IMR-90 (cell line): ENCODE data around the gene CD99L2. TPM values are rescaled to one million over a fixed set of nuclear protein-coding genes. Genes with fewer than 3 reads are reported as not detected.

Experiments used
- ATAC-seq: fragments of 200-7000 bp; cut with Tn5 transposase; 2 replicates; pipeline ENCODE4 v1.9.1; 2020; ENCODE audit warnings: low read depth, mild to moderate bottlenecking, moderate library complexity
- BruUV-seq: library from RNA; stranded (reverse); fragments of 400-500 nt; replicated peaks from 2 replicates; lab custom pipeline; 2021; lab: Mats Ljungman, UMichigan
- CTCF ChIA-PET: fragments of 300-600 bp; formaldehyde crosslinking; extraction: SDS; loops from one replicate; lab custom pipeline; 2021; ENCODE audit warnings: antibody characterized with exemption; lab: Yijun Ruan, JAX
- POLR2A ChIA-PET: fragments of 300-600 bp; sonication (Branson Sonifier 250); formaldehyde crosslinking; loops from one replicate; lab custom pipeline; 2022; ENCODE audit warnings: antibody characterized with exemption; ENCODE audit not compliant: unreplicated experiment; lab: Charles Lee
- DNase-seq: peaks from one replicate; pipeline ENCODE4 v3.0.0; 2013
- H2AFZ ChIP-seq: replicated peaks from 2 replicates; pipeline ENCODE3; 2013; ENCODE audit warnings: low read length, mild to moderate bottlenecking; ENCODE audit not compliant: poor library complexity
- H2AK5ac ChIP-seq: 2 replicates; pipeline ENCODE4 v1.6.1; 2013; ENCODE audit warnings: low read depth, low read length, inconsistent platforms
- H2AK9ac ChIP-seq: replicated peaks from 2 replicates; pipeline ENCODE3; 2013; ENCODE audit warnings: mild to moderate bottlenecking, low read depth, low read length, moderate library complexity; ENCODE audit not compliant: poor library complexity
- H2BK120ac ChIP-seq: 2 replicates; pipeline ENCODE4 v1.6.1; 2013; ENCODE audit warnings: low read depth, low read length, inconsistent platforms
- H2BK15ac ChIP-seq: 3 replicates; pipeline ENCODE4 v1.6.1; 2013; ENCODE audit warnings: low read depth, low read length, inconsistent platforms
- H2BK20ac ChIP-seq: 2 replicates; pipeline ENCODE4 v1.6.1; 2013; ENCODE audit warnings: low read depth, mild to moderate bottlenecking, inconsistent platforms, low read length, moderate library complexity
- H2BK5ac ChIP-seq: 2 replicates; pipeline ENCODE4 v1.6.1; 2013; ENCODE audit warnings: mild to moderate bottlenecking, low read depth, low read length, inconsistent platforms; ENCODE audit not compliant: poor library complexity, severe bottlenecking
- H3K14ac ChIP-seq: replicated peaks from 2 replicates; pipeline ENCODE4 v1.6.1; 2013; ENCODE audit warnings: low read depth, low read length, inconsistent platforms
- H3K18ac ChIP-seq: 2 replicates; pipeline ENCODE4 v1.6.1; 2013; ENCODE audit warnings: low read depth, low read length, control low read depth
- H3K23ac ChIP-seq: 2 replicates; pipeline ENCODE4 v1.6.1; 2013; ENCODE audit warnings: low read depth, low read length, inconsistent platforms
- H3K27ac ChIP-seq: 2 replicates; pipeline ENCODE4 v1.5.1; 2013; ENCODE audit warnings: mild to moderate bottlenecking, control low read depth, low read length; ENCODE audit not compliant: insufficient read depth
- H3K27me3 ChIP-seq: 2 replicates; pipeline ENCODE4 v1.6.1; 2013; ENCODE audit warnings: low read length; ENCODE audit not compliant: control insufficient read depth, insufficient read depth
- H3K36me3 ChIP-seq: 2 replicates; pipeline ENCODE4 v1.6.1; 2013; ENCODE audit warnings: low read length, mixed read lengths; ENCODE audit not compliant: control insufficient read depth, insufficient read depth
- H3K4ac ChIP-seq: 2 replicates; pipeline ENCODE4 v1.6.1; 2013; ENCODE audit warnings: low read depth, low read length, inconsistent platforms
- H3K4me1 ChIP-seq: 2 replicates; pipeline ENCODE4 v1.6.1; 2013; ENCODE audit warnings: low read length, mixed read lengths; ENCODE audit not compliant: control insufficient read depth, insufficient read depth
- H3K4me2 ChIP-seq: 2 replicates; pipeline ENCODE4 v1.6.1; 2013; ENCODE audit warnings: low read depth, mild to moderate bottlenecking, control low read depth, low read length, moderate library complexity
- H3K4me3 ChIP-seq: 2 replicates; pipeline ENCODE4 v1.5.1; 2013; ENCODE audit warnings: low read depth, mild to moderate bottlenecking, control low read depth, low read length, moderate library complexity; ENCODE audit not compliant: insufficient read depth
- H3K56ac ChIP-seq: 2 replicates; pipeline ENCODE4 v1.6.1; 2013; ENCODE audit warnings: low read length, inconsistent platforms; ENCODE audit not compliant: insufficient read depth; ENCODE audit errors: extremely low read depth
- H3K79me1 ChIP-seq, 2 experiments: 2 replicates each; pipeline ENCODE4 v1.6.1; 2013; ENCODE audit warnings: low read length in 2 of 2, inconsistent platforms in 1 of 2, low read depth in 1 of 2
- H3K9ac ChIP-seq: 2 replicates; pipeline ENCODE4 v1.6.1; 2013; ENCODE audit warnings: low read depth, low read length, control low read depth
- H3K9me1 ChIP-seq: 2 replicates; pipeline ENCODE4 v1.6.1; 2013; ENCODE audit warnings: low read length, inconsistent platforms; ENCODE audit not compliant: insufficient read depth
- H3K9me3 ChIP-seq: 2 replicates; pipeline ENCODE4 v1.6.1; 2013; ENCODE audit warnings: low read length; ENCODE audit not compliant: control insufficient read depth, insufficient read depth
- H4K20me1 ChIP-seq: 2 replicates; pipeline ENCODE4 v1.6.1; 2013; ENCODE audit warnings: low read length, inconsistent platforms; ENCODE audit not compliant: insufficient read depth
- H4K5ac ChIP-seq: 2 replicates; pipeline ENCODE4 v1.6.1; 2013; ENCODE audit warnings: mild to moderate bottlenecking, low read depth, low read length, control low read depth
- H4K8ac ChIP-seq, 2 experiments: 2 replicates each; pipeline ENCODE4 v1.6.1; 2013; ENCODE audit warnings: low read depth in 2 of 2, low read length in 2 of 2, control low read depth in 1 of 2, inconsistent platforms in 1 of 2
- H4K91ac ChIP-seq: 2 replicates; pipeline ENCODE4 v1.6.1; 2013; ENCODE audit warnings: low read depth, low read length, inconsistent platforms; ENCODE audit not compliant: insufficient read depth
- MXI1 ChIP-seq: IDR thresholded peaks from 2 replicates; pipeline ENCODE4 v1.6.1; 2012; ENCODE audit warnings: low read depth, mild to moderate bottlenecking, low read length, moderate library complexity, borderline replicate concordance
- RFX5 ChIP-seq: IDR thresholded peaks from 2 replicates; pipeline ENCODE4 v1.8.0; 2012; ENCODE audit warnings: low read depth, mild to moderate bottlenecking, low read length, moderate library complexity
- WGBS, 2 experiments: methylation state at CpG; one replicate each; pipeline versions ENCODE4 v1.1.5 to v1.1.7; 2013; ENCODE audit warnings: missing lambda C conversion rate in 2 of 2; ENCODE audit not compliant: insufficient read length in 1 of 2; ENCODE audit errors: extremely low coverage in 2 of 2; 5-methylcytosine and 5-hydroxymethylcytosine counted together
- dilution Hi-C: fragments of 300-500 bp; cut with HindIII; formaldehyde crosslinking; loops from one replicate; pipeline ENCODE4 v1.14.3; 2018; ENCODE audit warnings: low sequenced_read_pairs; ENCODE audit not compliant: unreplicated experiment
- in situ Hi-C: fragments of 300-500 bp; cut with MboI; formaldehyde crosslinking; loops from 3 replicates; pipeline ENCODE4 v1.14.3; 2019; ENCODE audit warnings: low sequenced_read_pairs, inconsistent platforms, mixed read lengths
- intact Hi-C: fragments of 100-400 bp; cut with micrococcal nuclease; formaldehyde crosslinking; loops from 2 replicates; pipeline ENCODE4 v1.10.0; 2022
- polyA plus RNA-seq, 3 experiments: library from polyadenylated mRNA; depleted of rRNA; stranded (reverse); fragments of >200 nt; gene quantifications; 2 replicates each; pipeline ENCODE4 v1.2.3, GENCODE V29; 2012; ENCODE audit warnings: low replicate concordance in 1 of 3
- total RNA-seq: library from RNA; depleted of rRNA; stranded (reverse); fragments of >200 nt; gene quantifications from 2 replicates; pipeline ENCODE4 v1.2.3, GENCODE V29; 2012

The CD99L2 gene
- total and polyA plus RNA-seq, 2 of the 4 experiments (the other 2 are of a cell fraction) = 17.4 to 41.4 TPM

- no peaks in the 10 kb centered on the region for H3K79me1 ChIP-seq
- H4K5ac ChIP-seq = no peak overlapping the region
- no peaks in the 10 kb centered on the region; the same call in 1 of the 2 replicates for H3K36me3 ChIP-seq
- CTCF ChIA-PET = no interaction called here
- H2BK20ac ChIP-seq = no peak overlapping the region
- H3K9ac ChIP-seq = no peak overlapping the region
- no peak overlapping the region for H2AFZ ChIP-seq
- H3K9me1 ChIP-seq = 0 out of 2 replicates have a peak, but pooled peaks cover 2% of the 10 kb centered on the region
- H2BK15ac ChIP-seq = no peak overlapping the region
- no peak overlapping the region for H3K14ac ChIP-seq
- H3K56ac ChIP-seq = no peak overlapping the region
- ATAC-seq (no peak), DNase-seq (no peak)
- dilution Hi-C loops = no loop called here
- H4K91ac ChIP-seq = no peak overlapping the region
- no peak overlapping the region for H3K18ac ChIP-seq
- no peak overlapping the region for H3K4ac ChIP-seq
- H3K4me2 ChIP-seq = no peak overlapping the region
- no peak overlapping the region for H3K27ac ChIP-seq
- 0 out of 2 replicates have a peak, but pooled peaks cover 2% of the 10 kb centered on the region for H3K9me3 ChIP-seq
- no peak overlapping the region for H3K23ac ChIP-seq
- no peak overlapping the region for H2BK5ac ChIP-seq
- H3K4me3 ChIP-seq = no peak overlapping the region
- H2AK9ac ChIP-seq = no peak overlapping the region
- TF ChIP-seq RFX5 = no peak
- TF ChIP-seq MXI1 = no peak
- no peak overlapping the region for H2BK120ac ChIP-seq
- H4K8ac ChIP-seq = no peak overlapping the region
- no peak overlapping the region for H2AK5ac ChIP-seq
- no peaks in the 10 kb centered on the region; the same call in 1 of the 2 replicates for H4K20me1 ChIP-seq
- POLR2A ChIA-PET = no interaction called here
- no CpG with 5 or more reads among the region's 9 CpGs for WGBS, 2 experiments
- intact Hi-C loops = no loop called here
- in situ Hi-C loops = no loop called here
- H3K27me3 ChIP-seq = no peaks in the 10 kb centered on the region
- no TSS peak for BruUV-seq
- H3K4me1 ChIP-seq = peaks cover 11% of the 10 kb centered on the region
Measured at GRCh38 chrX:150765237-150765636, 133.2 kb downstream of the CD99L2 start.
